Kidney (tissue), 14 donors: Measurements from ENCODE around the gene RRP1B. TPM values are rescaled to one million over a fixed set of nuclear protein-coding genes. Genes with fewer than 3 reads are reported as not detected.

ENCODE experiments used
- DNase-seq, 5 donors: peaks; one replicate each; pipeline ENCODE4 v3.0.0-alpha.2; 2013 to 2020
- FAIRE-seq: peaks from 2 replicates; lab custom pipeline; 2012; peaks lifted over from hg19 to GRCh38; lab: Jason Lieb, UNC
- H3K27ac ChIP-seq, 2 donors: one replicate each; pipeline ENCODE4 v1.7.0; 2013; ENCODE audit warnings: low read depth in 2 of 2, low read length in 2 of 2, inconsistent platforms in 1 of 2
- H3K27me3 ChIP-seq: one replicate; pipeline ENCODE4 v1.7.1; 2013; ENCODE audit warnings: low read length, inconsistent platforms; ENCODE audit not compliant: control insufficient read depth, insufficient read depth
- H3K36me3 ChIP-seq, 3 donors: one replicate each; pipeline versions ENCODE4 v1.7.0 to v1.7.1; 2013; ENCODE audit warnings: low read length in 3 of 3, control low read depth in 1 of 3, inconsistent platforms in 1 of 3; ENCODE audit not compliant: insufficient read depth in 3 of 3, control insufficient read depth in 2 of 3
- H3K4me1 ChIP-seq, 3 donors: one replicate each; pipeline versions ENCODE4 v1.7.0 to v1.7.1; 2013; ENCODE audit warnings: low read length in 3 of 3, inconsistent platforms in 1 of 3, low read depth in 1 of 3; ENCODE audit not compliant: control insufficient read depth in 2 of 3, insufficient read depth in 2 of 3
- H3K4me3 ChIP-seq, 3 donors: one replicate each; pipeline versions ENCODE4 v1.7.0 to v1.8.1; 2013; ENCODE audit warnings: low read length in 3 of 3, control low read depth in 1 of 3, inconsistent platforms in 1 of 3
- H3K9ac ChIP-seq, 3 donors: one replicate each; pipeline versions ENCODE4 v1.7.0 to v1.7.1; 2013; ENCODE audit warnings: low read length in 3 of 3, control low read depth in 1 of 3, inconsistent platforms in 1 of 3
- H3K9me3 ChIP-seq, 3 donors: one replicate each; pipeline versions ENCODE4 v1.7.0 to v1.7.1; 2013; ENCODE audit warnings: low read length in 3 of 3, control low read depth in 1 of 3, inconsistent platforms in 1 of 3; ENCODE audit not compliant: control insufficient read depth in 2 of 3, insufficient read depth in 1 of 3
- intact Hi-C: fragments of 100-400 bp; cut with DNase I; formaldehyde crosslinking; loops from one replicate; pipeline ENCODE4 v1.11.1; 2022
- polyA plus RNA-seq: library from polyadenylated mRNA; stranded (reverse); fragments of 350-450 nt; fragmentation: Illumina TruSeq; extraction: RNeasy Lipid Tissue Mini Kit (QIAGEN cat#74804); gene quantifications from one replicate; pipeline ENCODE4 v1.2.3, GENCODE V29; 2014; ENCODE audit warnings: low read depth, low replicate concordance; ENCODE audit not compliant: insufficient read depth
- total RNA-seq: library from RNA; stranded (reverse); fragmentation: NEBNext Ultra II Directional; extraction: Animal tissue kit (Norgen Biotek cat#: 25700); gene quantifications from one replicate; pipeline ENCODE4 v1.2.1, GENCODE V29; 2021
- TF ChIP-seq, protein P1 (sequence below): IDR thresholded peaks from 3 replicates; pipeline ENCODE4 v1.5.1; 2012; ENCODE audit warnings: mild to moderate bottlenecking, moderate library complexity, borderline replicate concordance; ENCODE audit not compliant: insufficient read depth; ENCODE audit errors: extremely low read depth
- donor health status: control.
- donor health status: control.
- donor health status: control.
- donor health status: control.
- donor health status: control.
- donor health status: DM: yes; HTN: yes; CAD: no.
- donor health status: Normal renal cell carcinoma (clear cell type).

Gene RRP1B
- total and polyA plus RNA-seq, 2 donors from 2014 or later = 5.0 to 17.8 TPM

DNA sequence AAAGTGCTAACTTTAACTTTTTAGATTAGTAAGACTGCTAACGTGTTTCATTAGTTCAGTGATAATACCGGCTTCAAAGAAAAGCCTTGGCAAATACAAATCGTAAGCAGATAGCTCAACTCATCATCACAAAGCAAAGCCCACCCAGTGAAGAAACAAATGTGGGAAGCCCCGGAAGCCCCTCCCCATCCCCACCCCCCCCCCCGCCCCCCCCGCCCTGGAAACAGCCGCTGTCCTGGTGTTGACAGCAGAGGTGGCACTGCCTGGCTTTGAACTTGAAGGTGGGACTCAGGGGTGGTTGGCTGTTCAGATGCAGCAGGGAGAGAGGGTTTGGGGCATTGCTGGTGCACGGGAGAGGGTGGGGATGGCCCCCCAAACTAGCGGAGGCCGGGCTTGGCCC lies 73.7 kb downstream of the RRP1B start:
- Histone ChIP-seq H3K4me3 (no peak overlapping the region), H3K9ac (no peak overlapping the region), H3K36me3 (no peaks in the 10 kb centered on the region), H3K4me1 (peaks cover 2 to 52% (median 36%) of the 10 kb centered on the region in 3 donors), H3K27ac (peak overlapping the region; percentile 27 to 28), H3K9me3 (no peaks in the 10 kb centered on the region), H3K27me3 (no peaks in the 10 kb centered on the region)
- DNase-seq (no peak), FAIRE-seq (no peak)
- intact Hi-C loops = no loop called here
- TF ChIP-seq, protein P1, sequence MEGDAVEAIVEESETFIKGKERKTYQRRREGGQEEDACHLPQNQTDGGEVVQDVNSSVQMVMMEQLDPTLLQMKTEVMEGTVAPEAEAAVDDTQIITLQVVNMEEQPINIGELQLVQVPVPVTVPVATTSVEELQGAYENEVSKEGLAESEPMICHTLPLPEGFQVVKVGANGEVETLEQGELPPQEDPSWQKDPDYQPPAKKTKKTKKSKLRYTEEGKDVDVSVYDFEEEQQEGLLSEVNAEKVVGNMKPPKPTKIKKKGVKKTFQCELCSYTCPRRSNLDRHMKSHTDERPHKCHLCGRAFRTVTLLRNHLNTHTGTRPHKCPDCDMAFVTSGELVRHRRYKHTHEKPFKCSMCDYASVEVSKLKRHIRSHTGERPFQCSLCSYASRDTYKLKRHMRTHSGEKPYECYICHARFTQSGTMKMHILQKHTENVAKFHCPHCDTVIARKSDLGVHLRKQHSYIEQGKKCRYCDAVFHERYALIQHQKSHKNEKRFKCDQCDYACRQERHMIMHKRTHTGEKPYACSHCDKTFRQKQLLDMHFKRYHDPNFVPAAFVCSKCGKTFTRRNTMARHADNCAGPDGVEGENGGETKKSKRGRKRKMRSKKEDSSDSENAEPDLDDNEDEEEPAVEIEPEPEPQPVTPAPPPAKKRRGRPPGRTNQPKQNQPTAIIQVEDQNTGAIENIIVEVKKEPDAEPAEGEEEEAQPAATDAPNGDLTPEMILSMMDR = no peak

DNA sequence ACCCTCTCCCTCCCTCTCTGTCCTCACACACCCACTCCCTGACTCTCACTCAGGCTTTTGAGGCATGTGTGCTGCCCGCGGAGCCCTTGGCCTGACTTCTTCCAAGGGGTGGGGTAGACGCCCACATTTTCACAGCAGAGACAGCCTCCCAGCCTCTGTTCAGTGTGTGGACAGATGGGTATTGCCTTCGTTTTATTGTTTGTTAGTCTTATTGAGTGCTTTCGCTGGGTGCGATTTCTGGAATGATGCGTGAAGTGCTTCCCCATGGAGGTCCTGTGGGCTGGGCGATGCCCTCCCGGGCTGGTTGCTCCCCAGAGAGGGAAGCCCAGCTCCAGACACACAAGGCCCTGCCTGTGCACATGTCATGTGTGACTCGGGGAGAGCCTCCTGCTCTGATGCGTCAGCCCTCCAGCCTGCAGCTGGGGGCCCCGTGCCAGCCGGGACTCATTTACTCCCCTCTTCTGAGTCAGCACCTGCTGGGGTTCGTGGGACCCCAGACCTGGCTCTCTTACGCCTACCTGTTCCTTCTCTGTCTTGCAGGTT lies 74.2 kb downstream of the RRP1B start:
- Histone ChIP-seq H3K9ac (no peak overlapping the region), H3K27me3 (no peaks in the 10 kb centered on the region), H3K4me1 (peaks cover 2 to 52% (median 37%) of the 10 kb centered on the region in 3 donors), H3K36me3 (no peaks in the 10 kb centered on the region), H3K9me3 (no peaks in the 10 kb centered on the region), H3K4me3 (no peak overlapping the region), H3K27ac (peak overlapping the region; percentile 27 to 28)
- TF ChIP-seq, protein P1 = no peak
- intact Hi-C loops = no loop called here
- DNase-seq (peak in 1 of 5 donors; percentile 30), FAIRE-seq (no peak)

DNA sequence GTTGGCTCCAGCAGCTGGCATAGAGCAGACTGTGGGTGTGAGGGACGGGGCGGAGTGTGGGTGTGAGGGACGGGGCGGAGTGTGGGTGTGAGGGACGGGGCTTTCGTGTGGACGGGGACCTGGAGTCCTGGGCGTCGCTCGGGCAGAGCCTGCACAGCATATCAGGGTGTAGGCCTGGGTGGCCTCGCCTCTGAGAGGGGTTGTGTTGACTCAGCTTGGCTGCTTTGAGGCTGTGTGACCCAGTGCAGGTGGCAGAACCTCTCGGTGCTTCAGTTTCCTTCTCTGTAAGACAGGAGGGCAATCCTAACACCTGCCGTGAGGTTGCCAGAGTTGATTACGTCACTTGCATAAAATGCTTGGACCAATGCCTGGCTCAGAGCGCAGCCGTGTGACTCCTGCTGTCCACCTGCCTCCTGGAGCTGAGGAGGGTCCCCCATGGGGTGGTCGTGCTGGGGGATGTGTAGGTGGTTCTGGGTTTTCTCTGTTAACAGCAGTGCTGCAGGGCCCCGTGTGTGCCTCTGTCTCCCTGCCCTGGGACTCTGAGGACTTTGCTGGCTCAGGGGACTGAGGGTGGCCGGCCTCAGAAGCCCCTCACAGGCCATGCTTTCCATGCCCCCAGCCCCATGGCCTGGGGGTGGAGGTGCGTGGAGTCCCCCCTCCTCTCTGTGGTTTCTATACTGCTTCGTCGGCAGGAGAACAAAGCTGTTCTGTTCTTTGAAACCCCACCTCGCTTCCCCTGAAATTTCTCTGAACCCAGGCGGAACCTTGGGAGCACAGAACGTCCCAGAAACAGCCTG lies 75.0 kb downstream of the RRP1B start:
- H3K9ac ChIP-seq = no peak overlapping the region
- no peaks in the 10 kb centered on the region for H3K9me3 ChIP-seq
- intact Hi-C loops = no loop called here
- H3K4me3 ChIP-seq = no peak overlapping the region
- H3K27me3 ChIP-seq = no peaks in the 10 kb centered on the region
- DNase-seq (peak in 1 of 5 donors; percentile 31), FAIRE-seq (no peak)
- H3K4me1 ChIP-seq = peaks cover 2 to 48% (median 35%) of the 10 kb centered on the region in 3 donors
- H3K27ac ChIP-seq = peak overlapping the region; percentile 3 to 27
- H3K36me3 ChIP-seq = no peaks in the 10 kb centered on the region
- TF ChIP-seq, protein P1 = no peak
